Endothelial cell of umbilical vein (primary cell): Measurements from ENCODE around the gene VDAC2. TPM values are rescaled to one million over a fixed set of nuclear protein-coding genes. Genes with fewer than 3 reads are reported as not detected.

Experiments
- BruUV-seq: library from RNA; stranded (reverse); fragments of 400-500 nt; replicated peaks from 2 replicates; lab custom pipeline; 2021; lab: Mats Ljungman, UMichigan
- CTCF ChIA-PET: fragments of 300-600, 350-600 bp; sonication (Branson Sonifier 250); formaldehyde crosslinking; loops from one replicate; lab custom pipeline; 2021; ENCODE audit warnings: antibody characterized with exemption, inconsistent platforms; lab: Charles Lee
- POLR2A ChIA-PET: fragments of 300-600, 350-600 bp; sonication (Branson Sonifier 250); formaldehyde crosslinking; loops from one replicate; lab custom pipeline; 2021; ENCODE audit warnings: antibody characterized with exemption, inconsistent platforms; lab: Charles Lee
- DNase-seq: peaks from one replicate; pipeline ENCODE4 v3.0.0-alpha.2; 2011; ENCODE audit warnings: low read depth, low spot score
- FAIRE-seq: peaks from 2 replicates; lab custom pipeline; 2011; peaks lifted over from hg19 to GRCh38; lab: Jason Lieb, UNC
- H2AFZ ChIP-seq: 2 replicates; pipeline ENCODE4 v1.6.0; 2012; ENCODE audit warnings: low read depth, low read length, control low read depth, inconsistent platforms
- H3K27ac ChIP-seq: 2 replicates; pipeline ENCODE4 v1.5.1; 2011; ENCODE audit warnings: low read depth, mild to moderate bottlenecking, control low read depth, low read length, moderate library complexity; ENCODE audit not compliant: insufficient read depth
- H3K27me3 ChIP-seq, 2 experiments: 2 replicates each; pipeline versions ENCODE4 v1.6.0 to v1.6.1; 2011; ENCODE audit warnings: low read length in 2 of 2, mixed read lengths in 1 of 2; ENCODE audit not compliant: control insufficient read depth in 2 of 2, insufficient read depth in 2 of 2
- H3K36me3 ChIP-seq, 2 experiments: 2 replicates in 1 of 2; 3 replicates in 1 of 2; pipeline ENCODE4 v1.5.1; 2011; ENCODE audit warnings: low read length in 2 of 2, mild to moderate bottlenecking in 1 of 2, moderate library complexity in 1 of 2; ENCODE audit not compliant: control insufficient read depth in 2 of 2, insufficient read depth in 2 of 2; ENCODE audit errors: extremely low read depth in 1 of 2
- H3K4me1 ChIP-seq: 3 replicates; pipeline ENCODE4 v1.5.1; 2011; ENCODE audit warnings: mild to moderate bottlenecking, low read length; ENCODE audit not compliant: control insufficient read depth, insufficient read depth; ENCODE audit errors: extremely low read depth
- H3K4me2 ChIP-seq: 2 replicates; pipeline ENCODE4 v1.6.1; 2011; ENCODE audit warnings: low read length, control low read depth, mixed read lengths; ENCODE audit not compliant: insufficient read depth
- H3K4me3 ChIP-seq, 3 experiments: fragments of 200-600 bp in 1 of 3; sonication (generic), shearing (Covaris generic) in 1 of 3; replicated peaks in 1 of 3; 2 replicates each; pipeline ENCODE4 v1.5.1; 2011 to 2016; ENCODE audit warnings: control low read depth in 3 of 3, low read length in 3 of 3, mild to moderate bottlenecking in 2 of 3, inconsistent platforms in 1 of 3, low read depth in 1 of 3, moderate library complexity in 1 of 3; ENCODE audit not compliant: insufficient read depth in 1 of 3
- H3K79me2 ChIP-seq: 2 replicates; pipeline ENCODE4 v1.6.0; 2012; ENCODE audit warnings: low read length, inconsistent platforms; ENCODE audit not compliant: control insufficient read depth, insufficient read depth
- H3K9ac ChIP-seq: replicated peaks from 2 replicates; pipeline ENCODE3; 2011; ENCODE audit warnings: low read length, control low read depth; ENCODE audit not compliant: insufficient read depth; ENCODE audit errors: extremely low read depth
- H3K9me1 ChIP-seq: replicated peaks from 3 replicates; pipeline ENCODE4 v1.6.0; 2011; ENCODE audit warnings: mild to moderate bottlenecking, low read length; ENCODE audit not compliant: control insufficient read depth, insufficient read depth; ENCODE audit errors: extremely low read depth
- H3K9me3 ChIP-seq: replicated peaks from 2 replicates; pipeline ENCODE4 v1.5.1; 2012; ENCODE audit warnings: low read length, inconsistent platforms; ENCODE audit not compliant: control insufficient read depth, insufficient read depth
- H4K20me1 ChIP-seq: replicated peaks from 2 replicates; pipeline ENCODE3; 2011; ENCODE audit warnings: mild to moderate bottlenecking, low read length; ENCODE audit not compliant: control insufficient read depth, insufficient read depth; ENCODE audit errors: extremely low read depth
- CTCF ChIP-seq, 2 donors: IDR thresholded peaks; 1 replicate in 1 of 2; 2 replicates in 1 of 2; pipeline ENCODE4 v1.5.1; 2011; ENCODE audit warnings: low read length in 2 of 2, mild to moderate bottlenecking in 2 of 2, moderate library complexity in 2 of 2, control low read depth in 1 of 2, inconsistent platforms in 1 of 2, low read depth in 1 of 2; ENCODE audit not compliant: insufficient read depth in 1 of 2; ENCODE audit errors: extremely low read depth in 1 of 2
- EZH2 ChIP-seq: IDR thresholded peaks from 2 replicates; pipeline ENCODE4 v1.6.1; 2012; ENCODE audit warnings: borderline replicate concordance, low read depth, mild to moderate bottlenecking, moderate library complexity, low read length, inconsistent platforms; ENCODE audit not compliant: severe bottlenecking
- FOS ChIP-seq: IDR thresholded peaks from 2 replicates; pipeline ENCODE4 v1.6.1; 2011; ENCODE audit warnings: mild to moderate bottlenecking, low read length, moderate library complexity, borderline replicate concordance; ENCODE audit not compliant: insufficient read depth
- GATA2 ChIP-seq: IDR thresholded peaks from 2 replicates; pipeline ENCODE4 v1.7.0; 2011; ENCODE audit warnings: low read depth, mild to moderate bottlenecking, moderate library complexity, mixed read lengths, low read length; ENCODE audit not compliant: insufficient read length, insufficient read depth
- JUN ChIP-seq: IDR thresholded peaks from 2 replicates; pipeline ENCODE4 v1.6.1; 2011; ENCODE audit warnings: borderline replicate concordance, low read depth; ENCODE audit not compliant: insufficient read length, insufficient read depth
- MAX ChIP-seq: IDR thresholded peaks from 2 replicates; pipeline ENCODE4 v1.6.1; 2011; ENCODE audit not compliant: insufficient read depth, insufficient read length
- MYC ChIP-seq: IDR thresholded peaks from one replicate; pipeline ENCODE4 v1.6.1; 2011; ENCODE audit warnings: mild to moderate bottlenecking, low read depth, low read length
- POLR2A ChIP-seq: IDR thresholded peaks from 2 replicates; pipeline ENCODE4 v1.6.1; 2012; ENCODE audit warnings: low read depth, mild to moderate bottlenecking, control low read depth, low read length
- POLR2AphosphoS5 ChIP-seq: IDR thresholded peaks from 2 replicates; pipeline ENCODE4 v1.6.1; 2012; ENCODE audit warnings: low read depth, mild to moderate bottlenecking, control low read depth, low read length, moderate library complexity; ENCODE audit not compliant: insufficient read depth
- dilution Hi-C: fragments of 300-500 bp; cut with MboI; formaldehyde crosslinking; loops from one replicate; pipeline ENCODE4 v1.15.0; 2019; ENCODE audit warnings: low sequenced_read_pairs; ENCODE audit not compliant: extremely low pct_ligation_motif_present
- intact Hi-C: fragments of 100-400 bp; cut with micrococcal nuclease; formaldehyde crosslinking; loops from one replicate; pipeline ENCODE4 v1.10.0; 2022
- polyA plus RNA-seq, 4 experiments: library from polyadenylated mRNA; depleted of rRNA in 3 of 4; stranded (reverse) in 3 of 4; unstranded in 1 of 4; fragments of >200 nt; gene quantifications; 2 replicates each; pipeline versions ENCODE4 v1.2.1 to v1.2.3, GENCODE V29; 2011 to 2012; ENCODE audit warnings: missing spikeins in 1 of 4
- total RNA-seq: library from RNA; stranded (reverse); gene quantifications from 2 replicates; pipeline ENCODE4 v1.2.3, GENCODE V29; 2021

VDAC2 gene
- total and polyA plus RNA-seq, 2 donors (not counting 3 experiments of a cell fraction or from before 2014, with no cell fraction given), result 89.3 to 222 TPM

DNA sequence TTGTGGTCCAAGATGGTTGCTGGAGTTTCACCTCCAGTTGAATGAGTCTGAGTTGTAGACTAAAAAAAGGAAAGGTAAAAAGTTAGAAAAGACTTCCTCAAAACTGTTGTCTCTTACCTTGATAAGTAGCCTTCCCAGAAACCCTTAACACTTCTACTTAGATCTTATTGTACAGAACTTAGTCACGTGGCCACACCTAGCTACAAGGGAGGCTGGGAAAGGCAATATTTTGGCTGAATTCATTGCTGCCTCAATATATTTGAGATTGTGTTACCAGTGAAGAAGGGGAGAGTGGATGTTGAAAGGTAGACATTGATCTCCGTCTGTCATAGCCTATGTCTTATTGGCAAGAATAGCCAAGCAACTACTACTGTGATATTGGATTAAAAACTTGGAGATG, 35.5 kb upstream of the VDAC2 start:
- no peak overlapping the region for H3K27ac ChIP-seq
- H2AFZ ChIP-seq, result no peak overlapping the region
- no peaks in the 10 kb centered on the region for H3K9me3 ChIP-seq
- H3K4me3 ChIP-seq, result no peak overlapping the region
- peaks cover 0 to 2% of the 10 kb centered on the region in 2 experiments for H3K36me3 ChIP-seq
- H3K4me2 ChIP-seq, result no peak overlapping the region
- DNase-seq (no peak), FAIRE-seq (no peak)
- POLR2A ChIA-PET, result no interaction called here
- CTCF ChIA-PET, result interaction anchor here (1.3 kb wide), 1 partner anchor 12 kb away, joined by 3 read pairs; no protein-coding TSS in a partner anchor
- H3K9me1 ChIP-seq, result no peaks in the 10 kb centered on the region
- no peak overlapping the region for H3K9ac ChIP-seq
- intact Hi-C loops (no loop called here), dilution Hi-C loops (no loop called here)
- TF ChIP-seq MYC (no peak), CTCF (IDR thresholded peaks at IDR 0.05; ENCODE audit: extremely low read depth in 1 of 2, insufficient read depth in 1 of 2, low read depth in 1 of 2, low read length in 2 of 2) (no peak), GATA2 (no peak), JUN (no peak), FOS (no peak), MAX (no peak), POLR2A (no peak), POLR2AphosphoS5 (no peak), EZH2 (no peak)
- no peaks in the 10 kb centered on the region for H3K79me2 ChIP-seq
- H4K20me1 ChIP-seq, result no peaks in the 10 kb centered on the region
- peaks cover 5% of the 10 kb centered on the region for H3K4me1 ChIP-seq
- no TSS peak for BruUV-seq
- no peaks in the 10 kb centered on the region for H3K27me3 ChIP-seq
